Measurements from ENCODE around the gene CHRNB2.

Gene CHRNB2

GRCh38 chr1:154568157-154568815 is 708 bp downstream of the CHRNB2 start:
- Histone ChIP-seq H3K27ac (ENCODE audit: low read depth in 2 of 2, low read length in 2 of 2) (no peak overlapping the region), H3K9ac (ENCODE audit: low read depth in 1 of 2, low read length in 2 of 2) (no peak overlapping the region), H3K4me1 (ENCODE audit: control insufficient read depth in 2 of 2, insufficient read depth in 2 of 2, low read length in 2 of 2) (peaks cover 2 to 5% of the 10 kb centered on the region in 2 donors), H3K27me3 (ENCODE audit: control insufficient read depth in 2 of 2, insufficient read depth in 2 of 2, low read length in 2 of 2) (peaks cover 9 to 15% of the 10 kb centered on the region in 2 donors), H3K36me3 (ENCODE audit: control insufficient read depth in 2 of 2, insufficient read depth in 2 of 2, low read length in 2 of 2) (no peaks in the 10 kb centered on the region), H3K9me3 (ENCODE audit: control insufficient read depth in 2 of 2, low read length in 2 of 2) (no peaks in the 10 kb centered on the region), H3K4me3 (ENCODE audit: low read length in 2 of 2) (peak overlapping the region in 1 of 2 donors; percentile 26)

GRCh38 chr1:154571244-154571963 is 3.8 kb downstream of the CHRNB2 start:
- no peaks in the 10 kb centered on the region for H3K9me3 ChIP-seq (ENCODE audit: control insufficient read depth in 2 of 2, low read length in 2 of 2)
- H3K36me3 ChIP-seq (ENCODE audit: control insufficient read depth in 2 of 2, insufficient read depth in 2 of 2, low read length in 2 of 2), result no peaks in the 10 kb centered on the region
- peaks cover 9 to 15% of the 10 kb centered on the region in 2 donors for H3K27me3 ChIP-seq (ENCODE audit: control insufficient read depth in 2 of 2, insufficient read depth in 2 of 2, low read length in 2 of 2)
- H3K27ac ChIP-seq (ENCODE audit: low read depth in 2 of 2, low read length in 2 of 2), result no peak overlapping the region
- no peak overlapping the region for H3K9ac ChIP-seq (ENCODE audit: low read depth in 1 of 2, low read length in 2 of 2)
- H3K4me1 ChIP-seq (ENCODE audit: control insufficient read depth in 2 of 2, insufficient read depth in 2 of 2, low read length in 2 of 2), result peaks cover 2 to 5% of the 10 kb centered on the region in 2 donors
- H3K4me3 ChIP-seq (ENCODE audit: low read length in 2 of 2), result no peak overlapping the region

GRCh38 chr1:154571964-154572288 is 4.3 kb downstream of the CHRNB2 start:
- H3K4me3 ChIP-seq (ENCODE audit: low read length in 2 of 2), result no peak overlapping the region

GRCh38 chr1:154572468-154573167 is 5.0 kb downstream of the CHRNB2 start:
- Histone ChIP-seq H3K4me1 (ENCODE audit: control insufficient read depth in 2 of 2, insufficient read depth in 2 of 2, low read length in 2 of 2) (peaks cover 2 to 3% of the 10 kb centered on the region in 2 donors), H3K9me3 (ENCODE audit: control insufficient read depth in 2 of 2, low read length in 2 of 2) (no peaks in the 10 kb centered on the region), H3K4me3 (ENCODE audit: low read length in 2 of 2) (no peak overlapping the region), H3K36me3 (ENCODE audit: control insufficient read depth in 2 of 2, insufficient read depth in 2 of 2, low read length in 2 of 2) (no peaks in the 10 kb centered on the region), H3K9ac (ENCODE audit: low read depth in 1 of 2, low read length in 2 of 2) (no peak overlapping the region), H3K27ac (ENCODE audit: low read depth in 2 of 2, low read length in 2 of 2) (no peak overlapping the region), H3K27me3 (ENCODE audit: control insufficient read depth in 2 of 2, insufficient read depth in 2 of 2, low read length in 2 of 2) (peaks cover 3 to 8% of the 10 kb centered on the region in 2 donors)

More at GRCh38 chr1:154571964-154572288, 4.3 kb downstream of the CHRNB2 start:
- Histone ChIP-seq H3K27me3 (ENCODE audit: control insufficient read depth in 2 of 2, insufficient read depth in 2 of 2, low read length in 2 of 2) (peaks cover 9 to 11% of the 10 kb centered on the region in 2 donors), H3K36me3 (ENCODE audit: control insufficient read depth in 2 of 2, insufficient read depth in 2 of 2, low read length in 2 of 2) (no peaks in the 10 kb centered on the region), H3K4me1 (ENCODE audit: control insufficient read depth in 2 of 2, insufficient read depth in 2 of 2, low read length in 2 of 2) (peaks cover 2 to 5% of the 10 kb centered on the region in 2 donors), H3K9ac (ENCODE audit: low read depth in 1 of 2, low read length in 2 of 2) (no peak overlapping the region), H3K9me3 (ENCODE audit: control insufficient read depth in 2 of 2, low read length in 2 of 2) (no peaks in the 10 kb centered on the region), H3K27ac (ENCODE audit: low read depth in 2 of 2, low read length in 2 of 2) (no peak overlapping the region)

- H3K27me3 ChIP-seq (ENCODE audit: control insufficient read depth in 2 of 2, insufficient read depth in 2 of 2, low read length in 2 of 2), result peaks cover 3 to 8% of the 10 kb centered on the region in 2 donors
- H3K36me3 ChIP-seq (ENCODE audit: control insufficient read depth in 2 of 2, insufficient read depth in 2 of 2, low read length in 2 of 2), result peaks cover 0 to 4% of the 10 kb centered on the region in 2 donors
- H3K9ac ChIP-seq (ENCODE audit: low read depth in 1 of 2, low read length in 2 of 2), result no peak overlapping the region
- H3K9me3 ChIP-seq (ENCODE audit: control insufficient read depth in 2 of 2, low read length in 2 of 2), result no peaks in the 10 kb centered on the region
- H3K4me1 ChIP-seq (ENCODE audit: control insufficient read depth in 2 of 2, insufficient read depth in 2 of 2, low read length in 2 of 2), result peaks cover 0 to under 1% of the 10 kb centered on the region in 2 donors
- H3K27ac ChIP-seq (ENCODE audit: low read depth in 2 of 2, low read length in 2 of 2), result no peak overlapping the region
- H3K4me3 ChIP-seq (ENCODE audit: low read length in 2 of 2), result no peak overlapping the region
These were observed 5.6 kb downstream of the CHRNB2 start for GRCh38 chr1:154573168-154573510.

GRCh38 chr1:154574716-154575115 is 7.1 kb downstream of the CHRNB2 start:
- Histone ChIP-seq H3K4me1 (ENCODE audit: control insufficient read depth in 2 of 2, insufficient read depth in 2 of 2, low read length in 2 of 2) (no peaks in the 10 kb centered on the region), H3K27me3 (ENCODE audit: control insufficient read depth in 2 of 2, insufficient read depth in 2 of 2, low read length in 2 of 2) (peaks cover 2 to 3% of the 10 kb centered on the region in 2 donors), H3K27ac (ENCODE audit: low read depth in 2 of 2, low read length in 2 of 2) (no peak overlapping the region), H3K4me3 (ENCODE audit: low read length in 2 of 2) (no peak overlapping the region), H3K9ac (ENCODE audit: low read depth in 1 of 2, low read length in 2 of 2) (no peak overlapping the region), H3K36me3 (ENCODE audit: control insufficient read depth in 2 of 2, insufficient read depth in 2 of 2, low read length in 2 of 2) (peaks cover 9 to 19% of the 10 kb centered on the region in 2 donors), H3K9me3 (ENCODE audit: control insufficient read depth in 2 of 2, low read length in 2 of 2) (no peaks in the 10 kb centered on the region)

- no peak overlapping the region for H3K4me3 ChIP-seq (ENCODE audit: low read length in 2 of 2)
- no peaks in the 10 kb centered on the region for H3K4me1 ChIP-seq (ENCODE audit: control insufficient read depth in 2 of 2, insufficient read depth in 2 of 2, low read length in 2 of 2)
- H3K9ac ChIP-seq (ENCODE audit: low read depth in 1 of 2, low read length in 2 of 2), result no peak overlapping the region
- no peak overlapping the region for H3K27ac ChIP-seq (ENCODE audit: low read depth in 2 of 2, low read length in 2 of 2)
- H3K36me3 ChIP-seq (ENCODE audit: control insufficient read depth in 2 of 2, insufficient read depth in 2 of 2, low read length in 2 of 2), result peaks cover 14 to 23% of the 10 kb centered on the region in 2 donors
- no peaks in the 10 kb centered on the region for H3K9me3 ChIP-seq (ENCODE audit: control insufficient read depth in 2 of 2, low read length in 2 of 2)
- H3K27me3 ChIP-seq (ENCODE audit: control insufficient read depth in 2 of 2, insufficient read depth in 2 of 2, low read length in 2 of 2), result peaks cover 2 to 3% of the 10 kb centered on the region in 2 donors
These were observed 7.8 kb downstream of the CHRNB2 start for GRCh38 chr1:154575147-154575927.

- Histone ChIP-seq H3K36me3 (ENCODE audit: control insufficient read depth in 2 of 2, insufficient read depth in 2 of 2, low read length in 2 of 2) (peaks cover 21 to 30% of the 10 kb centered on the region in 2 donors), H3K27ac (ENCODE audit: low read depth in 2 of 2, low read length in 2 of 2) (no peak overlapping the region), H3K4me1 (ENCODE audit: control insufficient read depth in 2 of 2, insufficient read depth in 2 of 2, low read length in 2 of 2) (no peaks in the 10 kb centered on the region), H3K9ac (ENCODE audit: low read depth in 1 of 2, low read length in 2 of 2) (no peak overlapping the region), H3K4me3 (ENCODE audit: low read length in 2 of 2) (no peak overlapping the region), H3K9me3 (ENCODE audit: control insufficient read depth in 2 of 2, low read length in 2 of 2) (no peaks in the 10 kb centered on the region), H3K27me3 (ENCODE audit: control insufficient read depth in 2 of 2, insufficient read depth in 2 of 2, low read length in 2 of 2) (peaks cover 2 to 3% of the 10 kb centered on the region in 2 donors)
These were observed 8.5 kb downstream of the CHRNB2 start for GRCh38 chr1:154575951-154576566.

GRCh38 chr1:154577346-154578057 is 9.9 kb downstream of the CHRNB2 start:
- no peaks in the 10 kb centered on the region for H3K4me1 ChIP-seq (ENCODE audit: control insufficient read depth in 2 of 2, insufficient read depth in 2 of 2, low read length in 2 of 2)
- H3K36me3 ChIP-seq (ENCODE audit: control insufficient read depth in 2 of 2, insufficient read depth in 2 of 2, low read length in 2 of 2), result peaks cover 33 to 42% of the 10 kb centered on the region in 2 donors
- no peak overlapping the region for H3K4me3 ChIP-seq (ENCODE audit: low read length in 2 of 2)
- no peak overlapping the region for H3K9ac ChIP-seq (ENCODE audit: low read depth in 1 of 2, low read length in 2 of 2)
- no peak overlapping the region for H3K27ac ChIP-seq (ENCODE audit: low read depth in 2 of 2, low read length in 2 of 2)
- H3K27me3 ChIP-seq (ENCODE audit: control insufficient read depth in 2 of 2, insufficient read depth in 2 of 2, low read length in 2 of 2), result peaks cover 2 to 3% of the 10 kb centered on the region in 2 donors
- H3K9me3 ChIP-seq (ENCODE audit: control insufficient read depth in 2 of 2, low read length in 2 of 2), result no peaks in the 10 kb centered on the region
